HepG2 (cell line): Measurements from ENCODE around the gene MIA2. TPM values are rescaled to one million over a fixed set of nuclear protein-coding genes. Genes with fewer than 3 reads are reported as not detected.

Experiments
- ATAC-seq: fragments of 200-7000 bp; cut with Tn5 transposase; 3 replicates; pipeline ENCODE4 v1.9.1; 2020; ENCODE audit warnings: mild to moderate bottlenecking, moderate library complexity
- BruUV-seq: library from RNA; stranded (reverse); fragments of 400-500 nt; replicated peaks from 2 replicates; lab custom pipeline; 2021; lab: Mats Ljungman, UMichigan
- CTCF ChIA-PET: fragments of 300-600 bp; formaldehyde crosslinking; extraction: SDS; loops from one replicate; lab custom pipeline; 2021; ENCODE audit warnings: low total read pairs, inconsistent platforms, low intra/inter-chr PET ratio; lab: Yijun Ruan, JAX
- POLR2A ChIA-PET: fragments of 350-600 bp; sonication (Branson Sonifier 250); formaldehyde crosslinking; loops from one replicate; lab custom pipeline; 2020; ENCODE audit warnings: antibody characterized with exemption, inconsistent platforms; lab: Yijun Ruan, JAX
- DNase-seq: peaks from one replicate; pipeline ENCODE4 v3.0.0-alpha.2; 2015; ENCODE audit warnings: low spot score
- FAIRE-seq: peaks from 3 replicates; lab custom pipeline; 2011; peaks lifted over from hg19 to GRCh38; lab: Jason Lieb, UNC
- H2AFZ ChIP-seq: one replicate; pipeline ENCODE4 v1.6.1; 2011; ENCODE audit warnings: low read length, inconsistent platforms
- H3K27ac ChIP-seq: fragments of 300-600 bp; 3 replicates; pipeline ENCODE4 v1.8.0; 2011; ENCODE audit warnings: mixed run types, mild to moderate bottlenecking, mixed read lengths, low read length, inconsistent platforms; ENCODE audit not compliant: insufficient read depth; ENCODE audit errors: extremely low read length
- H3K27me3 ChIP-seq, 2 experiments: fragments of 200-600 bp in 1 of 2; 2 replicates in 1 of 2; 3 replicates in 1 of 2; pipeline versions ENCODE4 v1.6.0 to v1.8.0; 2011; ENCODE audit warnings: low read length in 2 of 2, mild to moderate bottlenecking in 2 of 2, moderate library complexity in 2 of 2, inconsistent platforms in 1 of 2; ENCODE audit not compliant: insufficient read depth in 2 of 2, control insufficient read depth in 1 of 2
- H3K36me3 ChIP-seq, 2 experiments: fragments of 200-600 bp in 1 of 2; replicated peaks in 1 of 2; 2 replicates in 1 of 2; 3 replicates in 1 of 2; pipeline versions ENCODE4 v1.5.1 to v1.8.0; 2011; ENCODE audit warnings: low read length in 2 of 2, inconsistent platforms in 1 of 2; ENCODE audit not compliant: insufficient read depth in 2 of 2, control insufficient read depth in 1 of 2
- H3K4me1 ChIP-seq: 2 replicates; pipeline ENCODE4 v1.5.1; 2012; ENCODE audit warnings: low read length, inconsistent platforms; ENCODE audit not compliant: insufficient read depth
- H3K4me2 ChIP-seq: 2 replicates; pipeline ENCODE4 v1.6.0; 2011; ENCODE audit warnings: low read depth, low read length, inconsistent platforms
- H3K4me3 ChIP-seq, 3 experiments: fragments of 200-600 bp in 1 of 3; sonication (generic), shearing (Covaris generic) in 1 of 3; replicated peaks in 1 of 3; 2 replicates each; pipeline ENCODE4 v1.5.1; 2011 to 2016; ENCODE audit warnings: low read length in 3 of 3, inconsistent platforms in 2 of 3, low read depth in 2 of 3, mild to moderate bottlenecking in 2 of 3, control low read depth in 1 of 3, mixed read lengths in 1 of 3; ENCODE audit not compliant: insufficient read depth in 1 of 3
- H3K79me2 ChIP-seq: one replicate; pipeline ENCODE4 v1.6.1; 2011; ENCODE audit warnings: low read length, inconsistent platforms; ENCODE audit not compliant: insufficient read depth
- H3K9ac ChIP-seq: 2 replicates; pipeline ENCODE4 v1.6.0; 2011; ENCODE audit warnings: mild to moderate bottlenecking, low read depth, low read length, inconsistent platforms; ENCODE audit not compliant: insufficient read depth
- H3K9me3 ChIP-seq: 2 replicates; pipeline ENCODE4 v1.5.1; 2012; ENCODE audit warnings: mild to moderate bottlenecking, low read length
- H4K20me1 ChIP-seq: 2 replicates; pipeline ENCODE4 v1.6.0; 2011; ENCODE audit warnings: inconsistent platforms, mild to moderate bottlenecking, low read length, moderate library complexity; ENCODE audit not compliant: insufficient read depth
- FOXA1 ChIP-seq, 2 experiments: fragments of 450-650 bp in 1 of 2; sonication (generic) in 1 of 2; formaldehyde crosslinking in 1 of 2; IDR thresholded peaks; 2 replicates each; pipeline versions ENCODE4 v1.4.0 to v1.6.1; 2016 to 2020; ENCODE audit warnings: missing genetic modification reagents in 1 of 2
- HNRNPK ChIP-seq: fragments of 200-400 bp; formaldehyde crosslinking; IDR thresholded peaks from 2 replicates; pipeline ENCODE4 v1.6.1; 2018; ENCODE audit warnings: low read length, low read depth, moderate library complexity, mild to moderate bottlenecking; ENCODE audit not compliant: poor library complexity, severe bottlenecking
- KAT8 ChIP-seq: IDR thresholded peaks from 2 replicates; pipeline ENCODE4 v1.6.1; 2016; ENCODE audit warnings: missing genetic modification reagents, missing compliant biosample characterization
- NKX3-1 ChIP-seq: sonication (generic); formaldehyde crosslinking; IDR thresholded peaks from 2 replicates; pipeline ENCODE4 v1.5.0; 2020; ENCODE audit warnings: missing genetic modification reagents
- RAD21 ChIP-seq: fragments of 450-650 bp; formaldehyde crosslinking; IDR thresholded peaks from 2 replicates; pipeline ENCODE4 v1.5.0; 2020; ENCODE audit warnings: mild to moderate bottlenecking
- SALL1 ChIP-seq: sonication (generic); formaldehyde crosslinking; IDR thresholded peaks from 2 replicates; pipeline ENCODE4 v1.8.0; 2022; ENCODE audit warnings: mild to moderate bottlenecking, missing genetic modification reagents
- SAP130 ChIP-seq: IDR thresholded peaks from 2 replicates; pipeline ENCODE4 v1.6.1; 2016; ENCODE audit warnings: low read depth
- SOX6 ChIP-seq, 2 experiments: fragments of 450-650 bp in 1 of 2; sonication (generic) in 1 of 2; formaldehyde crosslinking in 1 of 2; IDR thresholded peaks; 2 replicates each; pipeline versions ENCODE4 v1.4.0 to v1.6.1; 2017 to 2020; ENCODE audit warnings: antibody characterized with exemption in 1 of 2, mild to moderate bottlenecking in 1 of 2, missing genetic modification reagents in 1 of 2
- SSRP1 ChIP-seq: IDR thresholded peaks from 2 replicates; pipeline ENCODE4 v1.6.1; 2016; ENCODE audit warnings: control low read depth
- TAF15 ChIP-seq: fragments of 200-400 bp; formaldehyde crosslinking; IDR thresholded peaks from one replicate; pipeline ENCODE4 v1.6.1; 2018; ENCODE audit warnings: mild to moderate bottlenecking, low read depth, low read length; ENCODE audit not compliant: poor library complexity, severe bottlenecking
- U2AF2 ChIP-seq: fragments of 200-400 bp; formaldehyde crosslinking; IDR thresholded peaks from 2 replicates; pipeline ENCODE4 v1.6.1; 2017; ENCODE audit warnings: low read depth, mild to moderate bottlenecking, low read length
- ZNF160 ChIP-seq: sonication (generic); formaldehyde crosslinking; IDR thresholded peaks from 2 replicates; pipeline ENCODE4 v1.8.0; 2022; ENCODE audit warnings: mild to moderate bottlenecking, inconsistent platforms, missing genetic modification reagents
- WGBS: methylation state at CpG from one replicate; pipeline ENCODE4 v1.1.6; 2017; ENCODE audit warnings: low lambda C conversion rate; 5-methylcytosine and 5-hydroxymethylcytosine counted together
- in situ Hi-C: cut with HindIII; loops from 2 replicates; pipeline ENCODE4 v1.10.0; 2017; ENCODE audit warnings: low pct_unique_long_range_greater_than_20kb; ENCODE audit not compliant: extremely low pct_ligation_motif_present
- intact Hi-C: fragments of 100-400 bp; cut with micrococcal nuclease; formaldehyde crosslinking; loops from one replicate; pipeline ENCODE4 v1.10.0; 2022; ENCODE audit not compliant: unreplicated experiment
- polyA plus RNA-seq, 8 experiments: library from polyadenylated mRNA; depleted of rRNA in 3 of 8; stranded (reverse) in 7 of 8; unstranded in 1 of 8; fragments of >200 nt; fragmentation: Illumina TruSeq in 4 of 8; extraction: Trizol in 4 of 8; gene quantifications; 2 replicates each; pipeline versions ENCODE4 v1.2.1 to v1.2.3, GENCODE V29; 2011 to 2016; ENCODE audit warnings: low read depth in 4 of 8, missing spikeins in 1 of 8, mixed read lengths in 1 of 8; ENCODE audit not compliant: insufficient read depth in 1 of 8
- total RNA-seq, 5 experiments: library from RNA; depleted of rRNA; stranded (reverse); fragments of >200 nt; fragmentation: Illumina TruSeq; extraction: Trizol; gene quantifications; 2 replicates each; pipeline ENCODE4 v1.2.3, GENCODE V29; 2016; ENCODE audit warnings: low read depth in 1 of 5
- TF ChIP-seq, protein P1 (sequence below): sonication (generic); formaldehyde crosslinking; IDR thresholded peaks from 2 replicates; pipeline ENCODE4 v1.5.1; 2020; ENCODE audit warnings: mild to moderate bottlenecking, moderate library complexity, missing genetic modification reagents
- TF ChIP-seq, protein P2 (sequence below): sonication (generic); formaldehyde crosslinking; IDR thresholded peaks from 2 replicates; pipeline ENCODE4 v1.4.0; 2020; ENCODE audit warnings: missing genetic modification reagents, mild to moderate bottlenecking, borderline replicate concordance
- TF ChIP-seq, protein P3 (sequence below): fragments of 450-650 bp; IDR thresholded peaks from 2 replicates; pipeline ENCODE4 v1.6.1; 2017
- TF ChIP-seq, protein P4 (sequence below): sonication (generic); formaldehyde crosslinking; IDR thresholded peaks from 2 replicates; pipeline ENCODE4 v1.8.0; 2022; ENCODE audit warnings: missing genetic modification reagents, mild to moderate bottlenecking, moderate library complexity, borderline replicate concordance

MIA2 gene
- total and polyA plus RNA-seq, 2 of the 13 experiments (the other 11 are each of a cell fraction or from before 2014, with no cell fraction given), result 134 to 158 TPM

DNA sequence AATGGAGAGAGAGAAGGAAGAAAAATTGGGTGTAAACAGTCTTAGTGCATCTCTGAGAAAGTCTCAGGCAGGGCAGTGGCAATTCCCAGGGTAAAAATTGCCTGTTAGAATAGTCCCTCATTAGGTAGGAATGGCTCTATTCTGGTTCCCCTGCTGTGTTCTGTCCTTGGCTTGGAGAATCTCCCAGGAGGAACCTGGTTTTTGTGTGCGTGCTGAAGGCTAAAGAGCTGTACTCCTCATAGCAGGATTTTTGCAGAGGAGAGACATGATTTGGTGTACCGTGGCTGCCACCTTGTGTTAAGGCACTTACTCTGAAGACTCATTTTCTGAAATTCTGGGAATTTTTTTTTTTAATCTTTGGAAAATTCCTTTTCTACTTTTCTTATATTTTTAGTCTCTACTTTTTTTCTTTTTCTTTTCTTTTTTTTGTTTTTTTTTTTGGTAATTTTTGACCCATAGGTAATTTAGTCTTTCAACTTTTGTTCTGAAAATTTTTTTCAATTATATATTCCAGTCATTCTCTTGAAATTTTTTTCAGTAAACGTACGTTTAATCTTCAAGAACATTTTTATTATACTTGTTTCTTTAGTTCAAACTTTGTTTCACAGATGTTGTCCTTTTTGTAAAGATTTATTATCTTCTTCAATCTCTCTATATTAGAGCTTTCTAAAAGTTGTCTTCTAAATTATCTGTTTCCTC lies 134.7 kb downstream of the MIA2 start:
- Histone ChIP-seq H3K36me3 (peaks cover 10 to 24% of the 10 kb centered on the region in 2 experiments), H3K4me2 (no peak overlapping the region), H3K4me3 (no peak overlapping the region), H2AFZ (no peak overlapping the region), H3K9ac (no peak overlapping the region), H4K20me1 (peaks cover 14% of the 10 kb centered on the region; the same call in 1 of the 2 replicates), H3K4me1 (peaks cover 5% of the 10 kb centered on the region; the same call in 1 of the 2 replicates), H3K79me2 (peaks cover 8% of the 10 kb centered on the region), H3K27me3 (no peaks in the 10 kb centered on the region), H3K27ac (no peak overlapping the region), H3K9me3 (peaks cover 7% of the 10 kb centered on the region; the same call in 1 of the 2 replicates)
- ChIA-PET CTCF (interaction anchor here (1.1 to 2.1 kb wide), 3 partner anchors 135 to 261 kb away, joined by 3 to 19 read pairs (median 11); no protein-coding TSS in a partner anchor), POLR2A (interaction anchor here (0.6 to 2.6 kb wide), 4 partner anchors 8 to 198 kb away, joined by 3 to 11 read pairs (median 4); partner anchors contain the start of gene TRAPPC6B)
- in situ Hi-C loops (loop anchor here (5.0 kb wide), 2 partner anchors 136 to 261 kb away; partner anchors contain the start of gene MIA2), intact Hi-C loops (loop anchor here (1.0 to 5.0 kb wide), 4 partner anchors 99 to 335 kb away; no protein-coding TSS in a partner anchor)
- FAIRE-seq (peak; percentile 68), ATAC-seq (peak; percentile 77), DNase-seq (peak; percentile 88)
- 72% methylated on average over 4 of the region's 4 CpGs for WGBS
- no TSS peak for BruUV-seq
- TF ChIP-seq, protein P1, sequence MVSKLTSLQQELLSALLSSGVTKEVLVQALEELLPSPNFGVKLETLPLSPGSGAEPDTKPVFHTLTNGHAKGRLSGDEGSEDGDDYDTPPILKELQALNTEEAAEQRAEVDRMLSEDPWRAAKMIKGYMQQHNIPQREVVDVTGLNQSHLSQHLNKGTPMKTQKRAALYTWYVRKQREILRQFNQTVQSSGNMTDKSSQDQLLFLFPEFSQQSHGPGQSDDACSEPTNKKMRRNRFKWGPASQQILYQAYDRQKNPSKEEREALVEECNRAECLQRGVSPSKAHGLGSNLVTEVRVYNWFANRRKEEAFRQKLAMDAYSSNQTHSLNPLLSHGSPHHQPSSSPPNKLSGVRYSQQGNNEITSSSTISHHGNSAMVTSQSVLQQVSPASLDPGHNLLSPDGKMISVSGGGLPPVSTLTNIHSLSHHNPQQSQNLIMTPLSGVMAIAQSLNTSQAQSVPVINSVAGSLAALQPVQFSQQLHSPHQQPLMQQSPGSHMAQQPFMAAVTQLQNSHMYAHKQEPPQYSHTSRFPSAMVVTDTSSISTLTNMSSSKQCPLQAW (CRISPR knock-in tag), result peak; percentile 26; the same call in 1 of the 2 replicates
- TF ChIP-seq, protein P2, sequence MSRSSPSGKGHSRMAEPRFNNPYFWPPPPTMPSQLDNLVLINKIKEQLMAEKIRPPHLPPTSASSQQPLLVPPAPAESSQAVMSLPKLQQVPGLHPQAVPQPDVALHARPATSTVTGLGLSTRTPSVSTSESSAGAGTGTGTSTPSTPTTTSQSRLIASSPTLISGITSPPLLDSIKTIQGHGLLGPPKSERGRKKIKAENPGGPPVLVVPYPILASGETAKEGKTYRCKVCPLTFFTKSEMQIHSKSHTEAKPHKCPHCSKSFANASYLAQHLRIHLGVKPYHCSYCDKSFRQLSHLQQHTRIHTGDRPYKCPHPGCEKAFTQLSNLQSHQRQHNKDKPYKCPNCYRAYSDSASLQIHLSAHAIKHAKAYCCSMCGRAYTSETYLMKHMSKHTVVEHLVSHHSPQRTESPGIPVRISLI (CRISPR knock-in tag), result peak; percentile 76; the same call in 1 of the 2 replicates
- TF ChIP-seq NKX3-1 (CRISPR knock-in tag), result no peak
- peak; percentile 31; the same call in 1 of the 2 replicates for TF ChIP-seq SAP130 (CRISPR knock-in tag)
- no peak for TF ChIP-seq HNRNPK
- TF ChIP-seq SALL1, result 0 out of 2 replicates have a peak, but pooled peaks have one; percentile 11
- TF ChIP-seq, protein P3, sequence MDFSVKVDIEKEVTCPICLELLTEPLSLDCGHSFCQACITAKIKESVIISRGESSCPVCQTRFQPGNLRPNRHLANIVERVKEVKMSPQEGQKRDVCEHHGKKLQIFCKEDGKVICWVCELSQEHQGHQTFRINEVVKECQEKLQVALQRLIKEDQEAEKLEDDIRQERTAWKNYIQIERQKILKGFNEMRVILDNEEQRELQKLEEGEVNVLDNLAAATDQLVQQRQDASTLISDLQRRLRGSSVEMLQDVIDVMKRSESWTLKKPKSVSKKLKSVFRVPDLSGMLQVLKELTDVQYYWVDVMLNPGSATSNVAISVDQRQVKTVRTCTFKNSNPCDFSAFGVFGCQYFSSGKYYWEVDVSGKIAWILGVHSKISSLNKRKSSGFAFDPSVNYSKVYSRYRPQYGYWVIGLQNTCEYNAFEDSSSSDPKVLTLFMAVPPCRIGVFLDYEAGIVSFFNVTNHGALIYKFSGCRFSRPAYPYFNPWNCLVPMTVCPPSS, result 0 out of 2 replicates have a peak, but pooled peaks have one; percentile 53
- no peak for TF ChIP-seq SOX6 (IDR thresholded peaks at IDR 0.05)
- 0 out of 2 replicates have a peak, but pooled peaks have one; percentile 17 for TF ChIP-seq SOX6 (CRISPR knock-in tag; IDR thresholded peaks at IDR 0.05)
- no peak for TF ChIP-seq TAF15
- TF ChIP-seq FOXA1 (IDR thresholded peaks at IDR 0.05), result no peak
- TF ChIP-seq FOXA1 (CRISPR knock-in tag; IDR thresholded peaks at IDR 0.05), result no peak
- TF ChIP-seq KAT8 (CRISPR knock-in tag), result peak; percentile 47; the same call in 1 of the 2 replicates
- TF ChIP-seq ZNF160 (CRISPR knock-in tag), result 0 out of 2 replicates have a peak, but pooled peaks have one; percentile 20
- TF ChIP-seq U2AF2, result no peak
- TF ChIP-seq, protein P4, sequence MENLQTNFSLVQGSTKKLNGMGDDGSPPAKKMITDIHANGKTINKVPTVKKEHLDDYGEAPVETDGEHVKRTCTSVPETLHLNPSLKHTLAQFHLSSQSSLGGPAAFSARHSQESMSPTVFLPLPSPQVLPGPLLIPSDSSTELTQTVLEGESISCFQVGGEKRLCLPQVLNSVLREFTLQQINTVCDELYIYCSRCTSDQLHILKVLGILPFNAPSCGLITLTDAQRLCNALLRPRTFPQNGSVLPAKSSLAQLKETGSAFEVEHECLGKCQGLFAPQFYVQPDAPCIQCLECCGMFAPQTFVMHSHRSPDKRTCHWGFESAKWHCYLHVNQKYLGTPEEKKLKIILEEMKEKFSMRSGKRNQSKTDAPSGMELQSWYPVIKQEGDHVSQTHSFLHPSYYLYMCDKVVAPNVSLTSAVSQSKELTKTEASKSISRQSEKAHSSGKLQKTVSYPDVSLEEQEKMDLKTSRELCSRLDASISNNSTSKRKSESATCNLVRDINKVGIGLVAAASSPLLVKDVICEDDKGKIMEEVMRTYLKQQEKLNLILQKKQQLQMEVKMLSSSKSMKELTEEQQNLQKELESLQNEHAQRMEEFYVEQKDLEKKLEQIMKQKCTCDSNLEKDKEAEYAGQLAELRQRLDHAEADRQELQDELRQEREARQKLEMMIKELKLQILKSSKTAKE (CRISPR knock-in tag), result no peak
- TF ChIP-seq RAD21, result peak; percentile 86
- TF ChIP-seq SSRP1, result no peak
